ENCODE measurements around the gene MARK2.
A peak's percentile ranks its signal among the peaks of the same experiment; 100 is the strongest.

The MARK2 gene

GRCh38 chr11:63937713-63938478, 99.0 kb downstream of the MARK2 start:
- no peak for DNase-seq

- DNase-seq: peak; percentile 94
Observed at GRCh38 chr11:63938479-63939396, 99.8 kb downstream of the MARK2 start, which contains the start of gene NAA40. Gene NAA40, plus strand, starts transcription at chr11:63939002. Its CDS starts 95 bp downstream, at chr11:63939097.

- DNase-seq: peak; percentile 22
Observed at GRCh38 chr11:63939397-63939891, 100.5 kb downstream of the MARK2 start.

- DNase-seq: no peak
Observed at GRCh38 chr11:63940786-63941185, 101.9 kb downstream of the MARK2 start.

GRCh38 chr11:63941901-63942300, 103.0 kb downstream of the MARK2 start:
- DNase-seq: no peak

- no peak for DNase-seq
Observed at GRCh38 chr11:63942803-63943202, 103.9 kb downstream of the MARK2 start.

- no peak for DNase-seq
Observed at GRCh38 chr11:63944987-63945386, 106.1 kb downstream of the MARK2 start.

- peak; percentile 53 for DNase-seq
Observed at GRCh38 chr11:63945477-63946163, 106.7 kb downstream of the MARK2 start.

GRCh38 chr11:63951779-63952536, 113.0 kb downstream of the MARK2 start:
- DNase-seq: no peak

- no peak for DNase-seq
Observed at GRCh38 chr11:63952570-63952969, 113.7 kb downstream of the MARK2 start.

- DNase-seq: no peak
Observed at GRCh38 chr11:63958008-63958407, 119.1 kb downstream of the MARK2 start.

Data from NCI-H510A treated with DMSO at 0.1 percent for 48 hours (cell line).